T-helper 2 cell (primary cell): ENCODE data around the gene PDZD2.

Experiments used
- DNase-seq, 5 experiments: peaks; one replicate each; pipeline versions ENCODE4 v3.0.0 to v3.0.0-alpha.2; 2012 to 2022

Gene PDZD2

GRCh38 chr5:32150366-32150765, 511.4 kb downstream of the PDZD2 start:
- DNase-seq, result no peak

GRCh38 chr5:32151198-32151597, 512.3 kb downstream of the PDZD2 start:
- DNase-seq, result no peak

- DNase-seq, result no peak
Observed at GRCh38 chr5:32153723-32154122, 514.8 kb downstream of the PDZD2 start.

DNA sequence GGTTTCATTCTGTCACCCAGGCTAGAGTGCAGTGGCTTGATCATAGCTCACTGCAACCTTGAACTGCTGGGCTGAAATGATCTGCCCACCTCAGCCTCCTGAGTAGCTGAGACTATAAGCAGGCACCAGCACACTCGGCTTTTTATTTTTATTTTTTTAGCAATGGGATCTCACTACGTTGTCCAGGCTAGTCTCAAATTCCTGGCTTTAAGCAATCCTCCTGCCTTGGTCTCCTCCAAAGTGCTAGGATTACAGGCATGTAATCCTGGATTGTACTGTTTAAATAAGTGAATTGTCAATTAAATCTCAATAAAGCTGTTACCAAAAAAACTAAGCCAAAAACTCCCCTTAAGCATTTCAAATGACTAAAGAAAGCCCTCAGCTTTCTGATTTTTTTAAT, 516.3 kb downstream of the PDZD2 start:
- DNase-seq, result no peak

DNA sequence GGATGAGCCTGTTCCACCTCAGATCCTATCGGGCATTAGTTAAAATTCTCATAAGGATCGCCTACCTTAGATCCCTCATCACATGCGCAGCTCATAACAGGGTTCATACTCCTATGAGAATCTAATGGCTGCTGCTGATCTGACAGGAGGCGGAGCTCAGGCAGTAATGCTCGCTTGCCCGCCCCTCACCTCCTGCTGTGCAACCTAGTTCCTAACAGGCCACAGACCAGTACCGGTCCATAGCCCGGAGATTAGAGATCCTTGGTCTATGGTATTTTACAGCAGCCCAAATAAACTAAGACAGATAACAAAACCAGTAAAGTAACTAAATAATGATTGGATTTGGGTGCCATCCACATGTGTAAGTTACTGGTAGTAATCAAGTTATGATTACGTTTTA, 517.7 kb downstream of the PDZD2 start:
- no peak for DNase-seq

DNA sequence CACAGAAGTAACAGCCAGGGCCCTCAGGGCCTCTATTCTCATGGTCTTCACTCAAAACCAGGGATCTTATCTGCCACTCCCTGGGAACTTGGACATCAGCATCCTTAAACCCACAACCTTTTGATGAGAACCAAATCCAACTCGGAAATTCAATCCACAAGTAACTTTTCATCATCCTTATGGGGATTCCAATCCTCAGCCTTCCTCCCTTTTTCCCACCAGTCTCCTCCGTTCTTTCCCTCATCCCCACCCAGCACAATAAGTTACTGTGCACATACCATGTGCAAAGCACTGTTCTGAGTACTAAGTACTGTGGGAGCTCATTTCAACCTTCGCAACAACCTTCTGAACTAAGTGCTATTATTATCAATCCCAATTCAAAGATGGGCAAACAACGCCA, 518.1 kb downstream of the PDZD2 start:
- DNase-seq, result no peak

DNA sequence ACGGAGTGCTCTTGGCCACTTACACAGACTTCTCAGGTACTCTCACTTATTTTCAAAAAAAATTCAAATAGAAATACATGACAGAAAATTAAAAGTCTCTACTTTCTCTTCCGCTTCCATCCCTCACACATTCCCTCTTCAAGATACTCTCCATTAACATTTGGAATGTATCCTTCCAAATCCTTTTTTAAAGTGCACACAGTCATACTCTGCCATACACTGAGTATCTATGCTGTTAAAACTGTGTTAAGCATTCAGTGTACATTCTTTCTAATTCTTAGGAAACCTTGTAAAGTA, 519.7 kb downstream of the PDZD2 start:
- DNase-seq, result no peak

DNA sequence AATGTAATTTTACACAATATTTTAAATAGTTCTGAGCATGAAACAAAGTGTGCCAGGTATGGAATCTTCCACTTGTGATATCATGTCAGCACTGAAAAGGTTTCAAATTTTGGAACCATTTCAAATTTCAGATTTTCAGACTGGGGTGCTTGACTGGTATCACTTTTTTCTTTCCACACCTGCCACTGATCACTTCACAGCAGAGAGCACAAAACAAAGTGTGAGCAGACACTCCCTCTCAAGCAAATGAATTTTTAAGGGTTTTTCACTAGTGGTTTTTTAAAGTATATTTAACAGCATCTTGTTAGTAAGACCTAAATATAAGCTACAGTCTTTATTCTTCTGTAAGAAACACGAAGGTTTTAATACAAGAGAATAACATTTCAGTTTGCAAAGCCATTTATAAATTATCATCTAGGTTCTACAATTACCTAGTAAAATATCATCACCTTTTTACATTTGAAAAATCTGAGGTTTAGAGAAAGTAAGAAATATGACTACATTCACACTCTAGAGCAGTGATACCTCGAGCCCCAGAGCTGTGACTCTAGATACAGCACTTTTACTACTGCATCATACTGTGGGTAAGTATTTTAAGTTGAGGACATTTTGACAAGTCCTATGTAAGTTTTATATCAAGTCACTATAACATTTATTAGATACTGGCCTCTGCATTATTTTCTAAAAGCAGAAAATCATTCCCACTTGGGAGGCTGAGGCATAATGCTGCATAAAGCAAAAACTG, 520.6 kb downstream of the PDZD2 start:
- DNase-seq, result no peak

DNA sequence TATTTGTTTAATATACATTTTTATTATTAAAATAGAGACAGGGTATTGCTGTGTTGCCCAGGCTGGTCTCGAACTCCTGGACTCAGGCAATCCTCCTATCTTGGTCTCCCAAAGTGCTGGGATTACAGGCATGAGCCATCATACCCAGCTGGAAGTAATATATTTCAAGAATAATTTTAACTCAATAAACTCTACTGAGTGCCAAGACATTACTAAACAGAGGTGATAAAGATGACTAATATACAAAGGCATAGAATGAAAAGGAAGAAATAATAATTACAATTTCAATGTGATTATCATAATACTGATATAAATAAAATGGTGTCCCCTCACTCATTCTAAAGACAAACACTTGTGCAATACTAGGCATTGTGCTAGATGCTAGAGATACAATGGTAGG, 521.3 kb downstream of the PDZD2 start:
- no peak for DNase-seq
